Skeletal muscle cell (primary cell): ENCODE results near the gene RILPL2.
"Not testable (repeated sequence)": the region's sequence is repeated elsewhere in the genome, so short reads cannot be mapped to it uniquely, and the experiment has no call there.

Experiments used
- DNase-seq: peaks from one replicate; pipeline ENCODE4 v3.0.0-alpha.2; 2010; ENCODE audit warnings: low read depth
- H3K4me3 ChIP-seq: 2 replicates; pipeline ENCODE4 v1.5.1; 2011; ENCODE audit warnings: low read depth, mild to moderate bottlenecking, control low read depth, low read length, moderate library complexity

Gene RILPL2

GRCh38 chr12:123409284-123410040, 27.0 kb downstream of the RILPL2 start:
- H3K4me3 ChIP-seq = not testable (repeated sequence)

GRCh38 chr12:123408619-123409018, 27.9 kb downstream of the RILPL2 start:
- not testable (repeated sequence) for DNase-seq, H3K4me3 ChIP-seq

More at GRCh38 chr12:123409284-123410040, 27.0 kb downstream of the RILPL2 start:
- DNase-seq = not testable (repeated sequence)

GRCh38 chr12:123407934-123408333, 28.6 kb downstream of the RILPL2 start:
- not testable (repeated sequence) for H3K4me3 ChIP-seq, DNase-seq

- not testable (repeated sequence) for H3K4me3 ChIP-seq
Observed at GRCh38 chr12:123407269-123407668, 29.2 kb downstream of the RILPL2 start.

GRCh38 chr12:123404581-123404980, 31.9 kb downstream of the RILPL2 start:
- no peak overlapping the region for H3K4me3 ChIP-seq
- no peak for DNase-seq

More at GRCh38 chr12:123407269-123407668, 29.2 kb downstream of the RILPL2 start:
- not testable (repeated sequence) for DNase-seq

DNA sequence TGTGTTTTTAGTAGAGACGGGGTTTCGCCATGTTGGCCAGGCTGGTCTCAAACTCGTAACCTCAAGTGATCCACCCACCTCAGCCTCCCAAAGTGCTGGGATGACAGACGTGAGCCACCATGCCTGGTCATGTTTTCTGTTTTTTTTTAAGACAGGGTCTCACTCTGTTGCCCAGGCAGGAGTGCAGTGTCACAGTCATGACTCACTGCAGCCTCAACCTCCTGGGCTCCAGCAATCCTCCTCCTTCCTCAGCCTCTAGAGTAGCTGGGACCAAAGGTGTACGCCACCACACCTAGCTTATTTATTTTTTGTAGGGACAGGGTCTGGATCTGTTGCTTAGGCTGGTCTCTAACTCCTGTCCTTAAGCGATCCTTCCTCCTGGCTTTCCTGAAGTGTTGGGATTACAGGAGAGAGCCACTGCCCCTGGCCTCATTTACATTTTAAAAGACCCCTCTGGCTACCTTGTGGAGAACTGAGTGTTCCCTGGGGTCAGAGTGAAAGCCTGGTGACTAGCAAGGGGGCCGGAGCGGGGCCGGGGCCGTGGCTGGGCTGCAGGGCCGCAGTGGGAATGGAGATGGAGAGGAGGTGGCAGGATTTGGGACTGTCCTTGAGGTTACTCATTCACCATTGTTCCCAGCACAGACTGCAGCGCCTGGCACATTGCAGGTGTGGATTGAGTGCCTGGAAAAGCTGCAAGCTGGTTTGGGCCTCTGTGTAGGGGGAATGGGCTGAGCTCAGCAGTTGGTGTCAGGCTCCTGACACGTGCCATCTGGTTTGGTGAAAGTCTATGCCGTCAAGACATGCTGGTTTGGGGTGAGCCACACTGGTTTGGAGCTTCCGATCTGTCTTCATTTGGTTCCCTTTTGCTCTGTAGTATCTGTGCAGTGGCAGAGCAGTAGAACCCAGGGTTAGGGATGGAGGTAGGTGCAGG, 34.5 kb downstream of the RILPL2 start:
- DNase-seq = no peak
- no peak overlapping the region for H3K4me3 ChIP-seq

GRCh38 chr12:123399255-123399617, 37.2 kb downstream of the RILPL2 start:
- no peak overlapping the region for H3K4me3 ChIP-seq
- DNase-seq = no peak

- H3K4me3 ChIP-seq = no peak overlapping the region
- no peak for DNase-seq
Observed at GRCh38 chr12:123398550-123399254, 37.8 kb downstream of the RILPL2 start.

DNA sequence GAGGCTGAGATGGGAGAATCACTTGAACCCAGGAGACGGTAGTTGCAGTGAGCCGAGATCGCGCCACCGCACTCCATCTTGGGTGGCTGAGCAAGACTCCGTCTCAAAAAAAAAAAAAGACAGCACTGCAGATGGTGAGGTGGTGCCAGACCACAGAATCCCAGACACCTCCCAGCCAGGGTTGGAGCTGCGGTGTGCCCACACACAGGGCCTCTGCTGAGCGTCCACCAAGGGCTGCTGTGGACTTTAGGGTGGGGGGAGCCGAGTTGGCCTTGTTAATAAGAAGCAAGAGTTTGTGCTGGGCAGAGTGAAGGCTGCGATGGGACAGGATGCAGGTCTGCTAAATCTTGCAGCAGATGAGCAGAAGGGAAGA, 38.3 kb downstream of the RILPL2 start:
- no peak overlapping the region for H3K4me3 ChIP-seq
- DNase-seq = no peak

DNA sequence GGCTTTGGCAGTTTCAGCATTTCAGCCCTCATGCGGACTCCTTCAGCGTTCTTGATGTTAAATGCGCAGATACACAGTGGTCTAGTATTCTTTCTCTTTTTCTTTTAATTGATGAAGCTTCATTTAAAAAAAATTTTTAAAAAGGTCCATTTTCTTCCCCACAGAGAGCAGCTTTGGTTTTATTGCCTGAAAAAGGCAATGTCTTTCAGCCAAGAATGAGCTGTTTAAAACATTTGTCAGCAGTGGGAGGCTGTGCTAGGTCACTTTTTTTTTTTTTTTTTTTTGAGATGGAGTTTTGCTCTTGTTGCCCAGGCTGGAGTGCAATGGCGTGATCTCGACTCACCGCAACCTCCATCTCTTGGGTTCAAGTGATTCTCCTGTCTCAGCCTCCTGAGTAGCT, 39.1 kb downstream of the RILPL2 start:
- no peak overlapping the region for H3K4me3 ChIP-seq
- DNase-seq = no peak

DNA sequence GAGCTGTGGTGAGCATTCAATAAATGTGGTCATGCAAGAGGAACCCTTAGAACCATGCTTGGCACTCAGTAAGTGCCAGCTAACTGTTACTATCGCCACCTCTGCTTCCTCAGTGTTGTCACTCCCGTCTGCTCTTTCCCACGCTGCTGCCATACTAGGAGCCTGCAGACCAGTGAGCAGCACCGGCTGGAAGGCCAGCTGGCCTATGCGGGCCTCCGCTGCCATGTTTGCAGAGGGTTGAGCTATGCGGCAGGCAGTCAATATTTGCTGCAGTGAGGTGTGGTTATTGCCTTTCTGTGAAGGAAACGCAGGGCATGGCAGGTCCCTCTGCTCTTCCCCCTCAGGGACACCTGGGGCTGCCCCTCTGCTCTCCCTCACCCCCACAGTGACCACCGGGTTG, 39.5 kb downstream of the RILPL2 start:
- H3K4me3 ChIP-seq = no peak overlapping the region
- no peak for DNase-seq

DNA sequence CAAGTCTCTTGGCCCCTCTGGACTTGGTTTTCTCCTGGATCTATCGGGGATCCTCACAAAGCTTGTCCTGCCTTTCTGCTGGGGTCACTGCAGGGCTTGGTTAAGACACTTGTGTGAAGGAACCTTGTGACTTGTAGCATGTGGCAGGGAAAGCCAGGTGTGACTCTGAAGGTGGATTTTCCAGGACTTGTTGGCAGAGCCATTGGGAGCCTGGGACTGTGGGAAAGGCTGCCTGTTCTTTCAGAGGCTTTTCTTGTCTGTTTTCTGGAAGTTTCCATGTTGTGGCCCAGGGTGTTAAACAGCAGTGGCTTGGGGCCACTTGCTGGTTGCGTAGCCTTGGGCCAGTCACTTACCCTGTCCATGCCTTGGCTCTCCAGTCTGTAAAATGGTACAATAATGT, 39.9 kb downstream of the RILPL2 start:
- DNase-seq = no peak
- H3K4me3 ChIP-seq = no peak overlapping the region

DNA sequence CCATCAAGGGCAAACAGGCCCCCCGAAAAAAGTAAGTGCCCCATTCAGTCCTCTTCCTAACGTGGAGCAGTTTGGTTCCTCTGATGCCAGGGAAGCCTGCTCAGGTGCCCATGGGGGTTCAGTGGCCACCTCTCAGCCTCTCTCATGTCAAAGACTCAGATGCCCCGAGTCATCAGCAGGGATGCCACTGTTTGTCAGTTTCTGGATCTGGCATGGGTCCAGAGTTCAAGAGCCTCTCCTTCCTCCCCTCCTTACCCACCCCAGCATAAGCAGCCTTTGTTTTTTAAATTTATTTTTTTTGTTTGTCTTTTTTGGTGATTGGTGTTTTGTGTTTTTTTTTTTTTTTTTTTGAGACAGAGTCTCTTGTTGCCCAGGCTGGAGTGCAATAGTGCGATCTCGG, 41.2 kb downstream of the RILPL2 start:
- no peak for DNase-seq
- no peak overlapping the region for H3K4me3 ChIP-seq

DNA sequence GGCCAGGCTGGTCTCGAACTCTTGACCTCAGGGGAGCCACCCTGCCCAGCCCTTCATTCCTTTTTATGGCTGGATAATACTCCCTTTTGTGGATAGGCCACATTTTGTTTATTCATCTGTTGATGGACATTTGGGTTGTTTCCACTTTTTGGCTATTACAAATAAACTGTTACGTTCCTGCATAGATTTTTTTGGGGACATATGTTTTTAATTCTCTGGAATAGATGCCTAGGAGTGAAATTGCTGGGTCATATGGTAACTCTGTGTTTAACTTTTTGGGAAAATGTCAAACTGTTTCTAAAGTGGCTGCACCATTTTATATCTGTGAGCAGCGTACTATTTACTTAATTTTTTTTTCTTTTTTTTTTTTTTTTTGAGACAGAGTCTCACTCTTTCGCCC, 42.7 kb downstream of the RILPL2 start:
- no peak for DNase-seq
- no peak overlapping the region for H3K4me3 ChIP-seq

DNA sequence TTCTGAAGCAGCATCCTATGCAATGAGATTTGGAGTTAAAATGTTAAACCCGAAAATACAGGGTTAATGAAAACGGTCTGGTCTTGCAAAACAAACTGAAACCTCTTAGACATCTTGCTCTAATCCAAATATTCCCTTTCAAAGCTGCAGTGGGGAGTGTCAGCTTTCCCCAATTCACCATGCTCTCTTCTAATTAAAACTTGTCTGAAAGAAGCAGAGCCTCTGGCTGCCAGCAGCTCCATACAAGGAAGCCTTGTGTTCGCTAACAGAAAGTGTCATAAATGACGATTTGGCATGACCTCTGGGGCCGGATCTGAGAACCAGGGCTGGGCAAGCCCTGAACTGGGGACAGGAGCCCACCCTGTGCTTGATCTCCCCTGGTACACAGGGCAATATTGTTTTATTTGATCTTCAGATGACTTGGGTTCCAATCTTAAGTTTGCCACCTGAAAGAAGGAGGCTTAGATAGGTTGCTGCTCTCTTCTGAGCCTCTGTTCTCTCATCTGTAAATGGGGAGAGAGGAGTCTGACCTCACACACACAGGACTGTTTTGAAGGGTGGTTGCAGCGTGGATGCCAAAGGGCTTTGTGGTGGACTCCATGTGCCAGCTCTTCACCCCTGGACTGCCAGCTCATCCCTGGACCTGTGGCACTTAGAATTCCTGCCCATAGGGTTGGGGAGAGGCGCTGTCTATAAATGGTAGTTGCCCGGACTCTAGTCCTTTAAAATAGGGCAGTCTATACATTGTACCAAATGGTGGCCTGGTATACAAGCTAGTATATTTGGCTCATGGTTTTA, 44.7 kb downstream of the RILPL2 start:
- DNase-seq = no peak
- H3K4me3 ChIP-seq = no peak overlapping the region

DNA sequence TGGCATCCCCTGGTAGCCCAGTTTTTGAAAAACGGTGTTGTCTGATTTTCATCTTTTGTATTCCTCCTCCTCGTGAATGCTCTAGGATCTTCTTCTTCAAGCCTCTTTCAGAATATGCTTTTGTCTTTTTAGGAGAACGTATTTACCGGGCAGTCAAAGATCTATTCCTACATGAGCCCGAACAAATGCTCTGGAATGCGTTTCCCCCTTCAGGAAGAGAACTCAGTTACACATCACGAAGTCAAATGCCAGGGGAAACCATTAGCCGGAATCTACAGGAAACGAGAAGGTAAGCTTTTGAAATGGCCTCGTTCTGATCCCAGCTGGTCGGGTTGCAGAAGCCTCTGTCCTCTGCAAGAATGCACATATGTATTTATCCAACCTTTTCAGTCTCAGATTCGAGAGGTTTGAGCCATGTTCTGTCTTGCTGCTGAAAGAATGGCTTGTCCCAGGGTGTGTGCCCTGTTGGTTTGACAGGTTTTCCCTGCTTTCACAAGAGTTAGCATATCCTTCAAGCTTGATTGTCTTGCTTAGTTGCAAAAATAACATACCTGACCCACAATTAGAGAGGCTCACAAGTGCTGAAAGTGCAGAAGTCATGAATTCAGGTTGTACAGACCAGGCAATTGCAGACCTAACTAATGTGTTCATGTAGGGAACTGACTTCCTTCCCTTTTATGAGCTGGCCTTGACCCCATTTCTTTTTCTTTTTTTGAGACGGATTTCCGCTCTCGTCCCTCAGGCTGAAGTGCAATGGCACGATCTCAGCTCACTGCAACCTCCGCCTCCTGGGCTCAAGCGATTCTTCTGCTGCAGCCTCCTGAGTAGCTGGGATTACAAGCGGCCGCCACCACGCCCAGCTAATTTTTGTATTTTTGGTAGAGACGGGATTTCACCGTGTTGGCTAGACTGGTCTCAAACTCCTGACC, 45.7 kb downstream of the RILPL2 start:
- no peak for DNase-seq
- H3K4me3 ChIP-seq = peak overlapping the region; percentile 65

- peak overlapping the region; percentile 65 for H3K4me3 ChIP-seq
- DNase-seq = no peak
Observed at GRCh38 chr12:123389560-123390351, 46.7 kb downstream of the RILPL2 start.
